Kidney capillary endothelial cell (primary cell): ENCODE measurements around the gene FREM1.

Source experiments
- DNase-seq: peaks from one replicate; pipeline ENCODE4 v3.0.0-alpha.2; 2018; ENCODE audit warnings: low spot score

FREM1 gene

DNA sequence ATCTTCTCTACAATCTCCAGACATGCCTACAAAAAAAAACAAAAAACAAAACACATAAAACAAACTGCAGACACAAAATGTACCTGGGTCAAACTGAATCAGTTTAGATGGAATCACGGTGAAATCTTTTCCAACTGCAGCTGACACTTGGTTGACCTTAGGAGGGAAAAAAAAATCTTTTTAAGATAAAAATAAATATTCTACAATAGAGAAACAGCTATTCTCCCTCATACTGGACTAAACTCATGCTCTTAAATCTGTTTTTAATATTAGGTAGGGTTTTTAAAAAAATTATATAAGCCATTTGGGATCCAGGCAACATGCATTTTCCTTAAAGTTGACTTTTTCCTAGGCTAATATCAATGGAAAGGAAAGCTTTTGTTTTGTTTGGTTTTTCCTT lies 153.9 kb downstream of the FREM1 start:
- no peak for DNase-seq

DNA sequence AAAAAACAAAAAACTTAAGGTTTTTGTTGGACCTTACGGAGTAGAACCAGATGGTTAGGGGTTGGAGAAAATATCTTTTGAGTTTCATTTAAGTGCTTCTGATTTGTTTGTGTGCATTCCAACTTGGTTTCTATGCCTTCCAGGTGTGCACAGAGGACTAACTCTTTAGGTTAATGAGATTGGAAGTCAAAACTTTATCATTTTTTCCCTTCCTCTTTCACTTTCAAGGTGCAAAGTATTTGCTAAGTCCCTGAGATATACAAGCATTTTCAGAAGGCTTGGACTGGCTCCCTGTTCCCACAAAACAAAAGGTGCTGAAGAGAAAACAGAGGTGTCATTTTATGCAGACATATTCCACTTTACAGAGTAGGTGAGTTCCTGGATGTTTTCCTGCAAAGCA lies 157.4 kb downstream of the FREM1 start:
- no peak for DNase-seq

DNA sequence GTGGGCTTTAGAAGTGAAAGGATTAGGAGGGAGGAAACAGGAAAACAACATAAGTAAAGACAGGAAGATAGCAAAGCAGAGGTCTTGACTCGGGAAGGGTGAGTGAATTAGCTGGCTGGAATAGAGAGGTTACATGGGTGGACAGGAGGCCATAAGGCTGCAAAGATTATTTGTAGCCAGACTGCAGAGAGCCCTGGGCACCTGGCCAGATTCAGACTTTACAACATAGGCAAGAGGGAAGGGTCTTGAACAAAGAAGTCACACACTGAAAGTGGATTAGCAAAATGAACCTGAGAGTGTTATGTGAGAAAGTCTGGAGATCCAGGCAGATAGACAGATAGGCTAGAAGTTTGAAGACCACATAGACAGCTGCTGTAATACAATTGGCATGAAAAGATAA lies 158.0 kb downstream of the FREM1 start:
- peak; percentile 21 for DNase-seq

DNA sequence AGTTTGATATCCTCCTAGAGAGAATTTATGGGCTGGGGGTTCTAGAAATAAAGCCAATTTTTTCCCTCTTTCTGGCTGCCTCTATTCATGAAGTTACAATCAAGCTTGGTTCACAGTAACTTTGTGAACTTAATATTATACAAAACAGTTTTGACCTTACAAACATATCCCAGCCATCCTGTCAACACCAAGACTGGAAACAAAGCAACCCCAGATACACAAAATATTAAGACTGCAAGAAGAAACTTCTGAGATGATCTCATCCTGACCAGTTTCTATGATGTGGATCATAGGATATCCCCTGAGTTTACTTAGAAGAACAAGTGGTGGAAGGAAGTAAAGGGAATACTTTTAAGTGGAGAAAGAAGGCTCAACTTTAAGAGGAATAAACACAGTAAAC lies 159.4 kb downstream of the FREM1 start:
- DNase-seq: peak; percentile 74

DNA sequence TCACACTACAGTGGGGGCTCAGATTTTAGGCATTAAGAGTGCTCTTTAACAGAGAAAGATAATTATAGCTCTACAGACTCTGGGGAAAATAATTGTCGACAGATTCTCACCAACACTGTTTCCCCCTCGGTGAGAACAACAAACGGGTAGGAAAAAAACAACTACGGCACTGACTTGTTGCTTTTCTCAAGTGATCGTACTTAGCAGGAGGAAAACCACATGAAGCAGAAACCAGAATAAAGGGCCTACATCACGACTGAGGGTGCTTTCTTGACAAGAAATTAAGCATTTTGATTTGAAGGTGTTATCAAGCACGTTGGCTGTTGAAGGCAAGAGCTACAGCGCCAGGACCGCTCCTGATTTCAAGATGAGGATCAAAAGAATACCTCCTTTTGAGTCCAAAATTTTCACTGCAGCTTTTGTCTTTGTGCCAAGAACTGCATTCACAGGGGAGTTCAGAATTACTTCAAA lies 160.5 kb downstream of the FREM1 start:
- no peak for DNase-seq

DNA sequence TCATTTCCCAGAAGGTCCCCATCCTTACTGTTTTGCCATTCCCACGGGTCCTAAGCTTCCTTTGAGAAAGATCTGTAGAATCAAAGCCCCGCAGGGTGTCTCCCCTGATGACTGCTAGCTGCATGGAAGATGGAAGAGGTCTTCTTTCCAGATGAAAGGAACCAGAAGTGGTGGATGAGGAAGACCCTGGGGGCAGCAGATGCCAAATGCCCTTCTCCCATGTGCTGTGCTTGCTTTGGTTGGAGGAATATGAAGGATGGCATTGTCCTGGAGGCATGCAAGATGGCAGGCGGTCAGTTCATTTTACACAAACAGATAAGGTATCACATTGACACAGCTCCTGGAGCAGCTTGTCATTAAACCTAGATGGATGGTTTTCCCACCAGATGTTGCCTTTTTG lies 161.9 kb downstream of the FREM1 start:
- DNase-seq: no peak

DNA sequence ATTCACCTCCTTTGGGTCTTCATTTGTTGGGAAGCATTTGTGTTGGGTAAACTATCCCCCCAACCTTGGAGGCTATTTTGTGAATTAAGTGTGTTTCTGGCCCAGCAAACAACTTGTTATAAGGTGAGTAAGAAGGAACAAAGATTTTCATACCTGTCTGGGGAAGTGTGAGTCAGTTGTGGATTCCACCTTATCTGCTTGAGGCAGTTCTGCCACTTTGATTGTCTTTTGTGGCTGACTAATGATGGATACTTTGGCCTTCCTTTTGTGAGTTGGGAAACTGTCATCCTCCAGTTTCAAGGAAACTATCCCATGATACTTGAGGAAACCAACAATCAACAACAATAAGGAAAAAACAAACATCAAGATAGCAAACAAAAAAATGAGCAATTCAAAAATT lies 163.1 kb downstream of the FREM1 start:
- peak; percentile 64 for DNase-seq

DNA sequence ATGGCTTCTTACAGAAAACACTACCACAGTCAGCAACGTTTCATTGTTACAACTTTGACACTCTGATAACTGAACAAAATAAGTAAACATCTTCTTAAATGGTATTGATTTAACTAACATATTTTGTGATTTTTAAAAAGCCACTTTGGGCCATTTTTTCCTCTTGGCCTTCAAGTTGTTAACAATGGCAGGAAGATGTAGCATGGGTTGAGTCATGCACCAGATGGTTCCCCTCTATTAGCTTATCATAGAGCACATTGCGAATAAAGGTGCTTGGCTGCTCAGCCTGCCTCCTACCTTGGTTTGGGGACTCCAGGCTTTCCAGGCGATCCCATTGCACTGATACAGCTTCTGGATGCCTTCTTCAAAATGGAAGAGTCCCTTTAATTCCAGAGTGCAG lies 163.6 kb downstream of the FREM1 start:
- peak; percentile 79 for DNase-seq

DNA sequence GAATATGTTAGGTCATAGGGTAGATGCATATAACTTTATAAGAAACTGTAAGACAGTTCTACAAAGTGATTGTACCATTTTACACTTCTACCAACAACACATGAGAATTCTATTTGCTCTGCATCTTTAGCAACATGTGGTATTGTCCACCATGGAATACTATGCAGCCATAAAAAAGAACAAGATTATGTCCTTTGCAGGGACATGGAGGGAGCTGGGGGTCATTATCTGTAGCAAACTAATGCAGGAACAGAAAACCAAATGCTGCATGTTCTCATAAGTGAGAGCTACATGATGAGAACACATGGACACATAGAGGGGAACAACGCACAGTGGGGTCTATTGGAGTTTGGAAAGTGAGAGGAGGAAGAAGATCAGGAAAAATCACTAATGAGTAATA lies 165.5 kb downstream of the FREM1 start:
- no peak for DNase-seq

DNA sequence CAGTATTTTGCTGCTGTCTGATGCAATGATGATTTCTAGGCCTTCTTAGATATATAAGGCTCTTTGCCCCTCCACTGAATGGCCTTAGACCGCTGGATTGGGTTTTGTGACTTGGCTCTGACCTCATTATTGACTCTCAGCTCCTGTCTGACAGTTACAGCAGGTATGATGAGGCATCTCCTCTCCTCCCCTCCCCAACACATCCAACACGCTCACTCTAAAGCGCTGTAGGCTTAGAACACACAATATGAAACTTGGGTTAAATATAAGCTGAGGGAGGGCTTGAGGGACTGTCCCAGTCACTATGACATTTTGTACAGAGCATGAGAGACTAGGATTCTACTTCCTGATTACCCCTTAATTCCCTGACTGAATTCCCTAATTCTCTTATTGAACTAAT lies 168.9 kb downstream of the FREM1 start:
- DNase-seq: no peak

DNA sequence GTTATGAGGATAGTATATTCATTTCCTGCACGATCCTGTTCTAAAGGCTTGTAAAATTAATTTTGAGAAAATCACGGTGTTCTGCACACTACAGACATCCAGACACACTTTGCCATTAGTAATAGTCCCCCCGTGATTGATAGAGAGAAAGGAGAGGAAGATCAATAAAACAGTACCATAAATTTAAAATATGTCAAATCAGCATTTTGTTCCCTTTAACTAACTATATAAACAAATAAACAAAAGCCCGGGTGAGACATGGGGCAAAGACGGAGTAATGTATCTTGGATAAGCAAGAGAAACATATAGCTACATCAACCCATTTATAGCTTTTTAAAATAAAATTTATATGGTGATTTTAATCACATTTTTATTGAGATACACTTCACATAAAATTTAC lies 177.1 kb downstream of the FREM1 start:
- no peak for DNase-seq

DNA sequence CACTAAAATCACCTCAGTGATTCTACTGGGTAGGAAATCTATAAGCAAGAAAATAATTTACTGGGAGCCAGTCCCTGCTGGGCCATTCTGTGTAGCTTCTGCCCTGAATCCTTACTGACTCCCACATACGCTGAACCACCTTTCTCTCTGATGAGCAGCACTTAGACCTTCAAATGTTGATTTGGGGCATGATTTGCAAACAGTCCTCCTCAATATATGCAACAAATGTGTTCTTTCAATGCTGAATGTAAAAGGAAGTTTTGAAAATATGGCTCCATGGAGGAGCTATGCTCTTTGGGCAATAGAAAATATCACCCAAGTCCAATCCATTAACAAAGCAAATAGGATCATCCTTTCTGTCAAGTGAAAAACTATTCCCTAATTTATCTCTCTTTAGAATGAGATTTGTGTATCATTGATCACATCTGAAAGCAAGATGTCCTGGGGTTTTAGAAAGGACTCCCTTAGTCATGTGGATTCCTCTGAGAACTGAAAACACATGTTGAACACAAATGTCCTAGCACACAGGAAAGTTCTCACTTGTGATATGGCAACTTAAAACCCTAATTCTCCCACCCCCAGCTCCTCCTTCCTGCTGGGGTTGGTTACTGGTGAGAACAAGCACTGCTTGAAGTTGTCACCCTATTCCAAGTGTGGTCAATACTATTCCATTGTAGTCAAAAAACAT lies 178.8 kb downstream of the FREM1 start:
- DNase-seq: no peak

DNA sequence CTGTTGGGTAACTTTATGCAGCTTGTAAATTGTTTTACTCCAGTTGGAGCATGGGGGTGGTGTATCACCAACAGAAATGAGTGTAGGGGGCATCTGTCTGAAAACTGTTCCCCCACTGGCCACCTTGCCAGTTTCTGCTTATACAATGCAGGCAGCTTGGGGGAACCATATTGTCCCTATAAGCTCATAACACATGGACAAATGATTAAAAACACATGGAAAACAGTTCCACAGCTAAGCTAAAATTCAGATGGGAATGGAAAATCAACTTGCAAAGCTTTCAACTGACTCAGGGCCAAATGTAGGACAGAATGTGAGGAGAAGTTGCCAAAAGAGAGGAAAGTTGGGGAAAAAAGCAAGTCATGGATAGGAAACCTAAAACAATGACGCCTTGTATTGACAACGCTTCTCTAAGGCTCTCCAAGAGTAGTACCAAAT lies 179.7 kb downstream of the FREM1 start:
- no peak for DNase-seq

DNA sequence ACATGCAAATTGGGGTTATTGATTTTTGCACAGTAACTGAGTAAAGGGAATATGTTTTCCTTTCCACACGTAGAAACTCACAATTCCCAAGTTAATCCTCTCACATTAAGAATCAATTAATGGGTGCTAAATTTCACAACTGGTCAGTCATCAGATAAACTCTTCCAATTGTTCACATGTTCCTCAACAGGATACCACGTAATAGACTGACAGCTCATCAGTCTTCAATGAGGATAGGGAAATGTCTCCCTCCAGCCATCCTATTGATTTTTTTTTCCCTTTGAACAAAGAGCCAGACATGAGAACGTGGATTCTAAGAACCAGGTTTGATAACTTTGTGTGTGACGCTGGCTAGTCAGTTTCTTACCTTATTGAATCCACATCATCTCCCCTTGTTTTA lies 186.9 kb downstream of the FREM1 start:
- peak; percentile 1 for DNase-seq

DNA sequence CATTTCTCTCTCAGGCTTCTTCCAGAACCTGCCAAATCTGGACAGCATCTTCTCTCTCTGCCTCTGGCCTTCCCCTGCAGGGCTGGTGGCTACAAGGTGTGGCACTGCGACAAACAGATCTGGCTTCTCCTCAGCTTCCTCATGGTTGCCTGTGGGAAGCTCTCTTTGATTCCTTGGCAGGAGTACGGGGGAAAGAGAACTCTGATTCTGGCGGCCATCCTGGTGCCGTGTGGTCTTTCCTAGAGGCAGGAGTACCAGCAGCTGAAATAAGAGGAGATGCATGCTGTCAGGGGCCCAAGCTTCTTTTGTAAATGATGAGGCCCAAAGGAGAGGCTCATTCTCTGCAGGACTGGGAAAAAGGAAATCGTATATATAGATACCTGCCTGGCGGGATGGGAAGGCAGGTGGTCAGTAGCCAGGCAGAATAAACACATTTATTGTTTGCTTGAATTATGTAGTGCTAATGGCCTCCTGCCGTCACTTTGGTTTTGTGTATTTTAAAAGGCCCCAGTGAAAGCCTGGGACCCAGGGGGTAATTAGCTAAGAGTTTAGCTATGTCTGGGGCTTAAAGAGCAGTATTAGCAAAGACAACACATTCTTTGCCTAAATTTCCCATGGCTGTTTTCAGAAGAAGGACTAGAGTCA lies 187.7 kb downstream of the FREM1 start, which contains the start of gene CER1:
Gene CER1 (minus strand): TSS at position 343 of the 645 bp plus-strand sequence. CDS start 61 bp downstream, at position 282.
- no peak for DNase-seq

DNA sequence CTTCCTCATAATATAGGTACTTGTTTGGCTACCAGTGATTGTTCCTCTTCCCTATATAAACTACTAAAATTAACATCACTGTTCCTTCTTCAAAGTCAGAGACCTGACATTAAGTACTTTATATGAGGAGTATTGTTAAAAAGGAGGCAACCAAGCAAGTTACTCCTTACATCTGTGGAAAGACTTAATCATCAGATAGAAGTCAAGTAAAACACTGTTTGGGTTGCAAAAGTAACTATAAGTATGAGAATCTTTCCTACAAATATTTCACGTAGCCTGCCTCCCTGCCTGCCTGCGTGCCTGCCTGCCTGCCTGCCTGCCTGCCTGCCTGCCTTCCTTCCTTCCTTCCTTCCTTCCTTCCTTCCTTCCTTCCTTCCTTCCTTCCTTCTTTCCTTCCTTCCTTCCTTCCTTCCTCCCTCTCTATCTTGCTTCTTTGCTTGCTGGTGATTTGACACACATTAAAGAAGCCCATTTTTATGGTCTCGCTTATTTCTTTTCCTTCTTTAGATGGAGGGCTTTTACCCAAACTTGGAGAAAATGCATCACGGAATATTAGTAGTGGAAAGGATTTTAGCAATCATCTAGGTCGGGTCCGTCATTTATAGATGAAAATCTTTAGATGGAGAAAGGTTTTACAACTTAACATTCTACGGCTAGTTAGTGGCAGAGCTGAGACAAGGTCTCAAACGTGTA lies 190.9 kb downstream of the FREM1 start:
- DNase-seq: no peak

DNA sequence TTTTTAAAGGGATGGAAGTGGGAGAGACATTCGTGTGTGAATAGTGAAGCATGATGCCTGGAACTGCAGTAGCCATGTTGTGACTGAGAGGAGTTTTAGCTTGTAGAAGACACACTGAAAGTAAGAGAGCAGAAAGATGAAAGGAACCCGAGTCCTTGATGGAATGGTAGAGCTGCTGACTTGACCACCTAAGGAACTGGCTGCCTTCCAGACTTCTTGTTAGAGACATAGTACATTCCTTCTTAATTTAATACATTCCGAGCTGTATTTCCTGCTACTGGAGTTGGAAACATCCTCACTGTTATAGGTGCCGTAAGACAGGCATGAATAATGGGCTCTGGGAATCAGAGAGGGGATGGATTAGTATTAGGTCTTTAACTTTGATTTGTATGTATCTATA lies 195.1 kb downstream of the FREM1 start:
- no peak for DNase-seq

DNA sequence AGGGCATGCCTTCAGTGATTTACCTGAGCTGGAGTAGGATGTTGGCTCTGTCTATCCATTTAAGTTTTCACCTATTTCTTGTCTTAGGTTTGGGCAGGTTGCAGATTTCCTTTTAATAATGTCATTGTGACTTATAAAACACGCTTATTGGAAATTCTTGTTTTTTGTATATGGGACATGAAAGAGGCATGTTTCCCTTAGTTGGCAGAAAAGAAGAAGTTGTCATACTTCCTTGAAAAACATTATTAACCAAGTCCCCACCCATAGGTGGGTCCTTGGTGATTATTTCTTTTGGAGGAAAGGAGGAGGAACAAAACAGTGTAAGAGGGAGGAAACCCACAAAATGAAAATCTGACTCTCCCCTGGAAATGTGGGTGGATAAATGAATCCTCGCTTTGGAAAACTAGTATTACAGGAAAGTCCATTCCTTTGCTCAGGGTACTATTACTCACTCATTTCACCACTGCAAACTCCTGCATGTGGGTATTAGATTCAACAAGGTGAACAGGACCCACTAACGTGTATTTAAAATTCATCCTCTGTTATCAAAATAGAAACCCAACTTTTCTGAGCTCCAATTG lies 197.0 kb downstream of the FREM1 start:
- no peak for DNase-seq

DNA sequence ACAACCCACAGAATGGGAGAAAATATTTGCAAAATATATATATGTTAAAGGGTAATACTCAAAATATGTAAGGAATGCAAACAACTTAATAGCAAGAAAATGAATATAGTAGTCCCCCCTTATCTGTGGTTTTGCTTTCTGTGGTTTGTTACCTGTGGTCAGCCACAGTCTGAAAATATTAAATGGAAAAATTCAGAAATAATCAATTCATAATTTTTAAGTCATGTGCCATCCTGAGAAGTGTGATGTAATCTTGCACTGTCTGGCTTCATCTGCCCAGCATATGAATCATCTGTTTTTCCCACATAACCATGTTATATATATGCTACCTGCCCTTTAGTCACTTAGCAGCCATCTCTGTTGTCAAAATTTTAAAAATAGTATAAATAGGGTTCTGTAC lies 199.4 kb downstream of the FREM1 start:
- no peak for DNase-seq

DNA sequence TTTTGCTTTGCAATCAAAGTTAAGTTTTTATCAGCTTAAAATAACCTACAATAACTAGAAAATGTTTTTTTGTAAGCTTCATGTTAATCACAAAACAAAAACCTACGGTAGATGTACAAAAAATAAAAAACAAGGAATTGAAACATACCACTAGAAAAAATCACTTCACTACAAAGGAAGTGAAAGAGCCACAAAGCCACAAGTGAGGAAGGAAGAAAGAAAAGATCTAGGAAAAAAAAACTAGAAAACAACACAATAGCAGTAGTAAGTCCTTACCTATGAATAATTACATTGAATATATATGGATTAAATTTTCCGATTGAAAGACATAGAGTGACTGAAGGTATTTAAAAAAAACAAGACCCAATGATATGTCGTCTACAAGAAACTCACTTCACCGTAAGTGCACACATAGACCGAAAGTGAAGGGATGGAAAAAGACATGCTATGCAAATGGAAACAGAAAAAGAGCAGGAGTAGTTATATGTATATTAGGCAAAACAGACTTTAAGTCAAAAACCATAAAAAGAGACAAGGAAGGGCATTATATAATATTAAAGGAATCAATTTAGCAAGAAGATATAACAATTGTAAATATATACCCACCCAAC lies 203.6 kb downstream of the FREM1 start:
- no peak for DNase-seq

DNA sequence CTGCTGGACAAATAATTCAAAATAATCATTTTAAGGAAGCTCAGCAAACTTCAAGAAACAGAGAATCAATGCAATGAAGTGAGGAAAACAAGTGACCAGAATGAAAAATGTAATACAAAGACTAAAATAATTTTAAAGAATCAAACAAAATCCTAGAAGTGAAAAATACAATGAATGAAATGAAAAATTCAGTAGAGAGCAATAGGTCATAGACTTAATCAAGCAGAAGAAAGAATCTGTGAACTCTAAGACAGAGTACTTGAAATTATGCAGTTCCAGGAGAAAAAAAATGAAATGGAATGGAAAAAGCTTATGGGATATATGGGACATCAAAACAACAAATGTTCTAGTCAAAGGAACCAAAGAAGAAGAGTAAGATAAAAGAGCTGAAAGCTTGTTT lies 205.1 kb downstream of the FREM1 start:
- DNase-seq: no peak

DNA sequence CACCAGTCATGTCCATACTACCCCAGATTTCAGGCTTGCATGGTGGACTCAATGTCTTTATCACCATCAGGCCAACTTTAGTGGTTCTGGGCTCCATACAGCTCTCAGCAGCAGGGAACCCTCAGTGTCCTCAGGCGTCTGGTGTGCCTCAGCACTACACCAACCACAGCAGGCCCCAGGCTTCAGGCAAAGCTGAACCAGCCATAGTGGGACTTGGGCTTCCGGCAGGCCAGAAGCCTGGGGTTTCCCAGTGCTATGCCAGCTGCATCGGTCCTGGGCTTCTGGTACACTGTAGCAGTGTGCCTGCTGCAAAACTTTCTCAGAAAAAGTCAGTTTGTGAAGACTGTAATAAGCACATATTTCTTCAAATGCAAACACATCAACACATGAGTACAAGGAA lies 205.9 kb downstream of the FREM1 start:
- DNase-seq: no peak
